GM19438 (cell line): ENCODE data around the gene UBQLN4.

ENCODE experiments used
- ATAC-seq: cut with Tn5 transposase; IDR thresholded peaks from one replicate; pipeline ENCODE4 v1.9.1; 2021; ENCODE audit warnings: low read depth; ENCODE audit not compliant: unreplicated experiment

Gene UBQLN4

DNA sequence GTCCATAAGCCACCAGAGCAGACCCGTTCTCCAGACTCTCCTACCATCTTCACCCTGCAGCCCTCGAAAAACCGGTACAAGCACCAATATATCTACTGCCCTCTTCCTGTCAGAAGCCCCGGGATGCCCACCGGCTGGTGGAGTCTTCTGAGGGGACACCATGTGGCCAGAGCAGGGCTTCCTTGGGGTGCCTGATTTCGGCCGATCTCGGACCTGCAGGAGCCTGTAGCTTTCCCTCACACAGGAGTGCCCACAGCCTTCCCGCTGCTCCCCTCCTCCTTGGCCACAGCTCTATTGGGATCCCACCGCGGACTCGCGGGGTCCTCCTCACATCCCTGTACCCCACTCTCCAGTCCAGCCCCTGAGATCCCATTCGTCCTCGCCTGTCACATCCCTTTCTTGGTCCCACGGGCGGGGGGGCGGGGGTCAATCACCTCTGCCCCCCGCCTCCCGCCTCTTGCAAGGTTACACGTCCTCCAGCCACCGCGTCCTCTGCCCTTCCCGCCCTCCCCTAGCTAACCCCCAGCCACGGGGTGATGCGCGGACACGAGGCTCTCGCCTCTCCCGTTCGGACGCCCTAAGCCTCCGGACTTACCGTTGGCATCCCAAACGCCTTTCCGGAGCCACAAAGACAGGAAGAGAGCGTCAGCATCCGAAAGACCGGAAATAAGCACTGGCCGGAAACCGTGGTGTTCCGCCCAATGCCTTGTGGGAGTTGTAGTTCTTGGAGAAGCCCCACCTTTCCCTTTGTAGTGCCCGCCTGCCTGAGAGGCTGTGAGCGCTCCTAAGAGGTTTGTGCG, 33.1 kb downstream of the UBQLN4 start, which contains the start of gene SSR2:
SSR2 (minus strand) TSS at position 659 of the 800 bp plus-strand sequence. CDS start 784 bp downstream, outside the sequence.
- ATAC-seq = peak; percentile 93

- ATAC-seq = no peak
Observed at GRCh38 chr1:156019946-156020292, 33.7 kb downstream of the UBQLN4 start.

- no peak for ATAC-seq
Observed at GRCh38 chr1:156014829-156015228, 38.8 kb downstream of the UBQLN4 start.

DNA sequence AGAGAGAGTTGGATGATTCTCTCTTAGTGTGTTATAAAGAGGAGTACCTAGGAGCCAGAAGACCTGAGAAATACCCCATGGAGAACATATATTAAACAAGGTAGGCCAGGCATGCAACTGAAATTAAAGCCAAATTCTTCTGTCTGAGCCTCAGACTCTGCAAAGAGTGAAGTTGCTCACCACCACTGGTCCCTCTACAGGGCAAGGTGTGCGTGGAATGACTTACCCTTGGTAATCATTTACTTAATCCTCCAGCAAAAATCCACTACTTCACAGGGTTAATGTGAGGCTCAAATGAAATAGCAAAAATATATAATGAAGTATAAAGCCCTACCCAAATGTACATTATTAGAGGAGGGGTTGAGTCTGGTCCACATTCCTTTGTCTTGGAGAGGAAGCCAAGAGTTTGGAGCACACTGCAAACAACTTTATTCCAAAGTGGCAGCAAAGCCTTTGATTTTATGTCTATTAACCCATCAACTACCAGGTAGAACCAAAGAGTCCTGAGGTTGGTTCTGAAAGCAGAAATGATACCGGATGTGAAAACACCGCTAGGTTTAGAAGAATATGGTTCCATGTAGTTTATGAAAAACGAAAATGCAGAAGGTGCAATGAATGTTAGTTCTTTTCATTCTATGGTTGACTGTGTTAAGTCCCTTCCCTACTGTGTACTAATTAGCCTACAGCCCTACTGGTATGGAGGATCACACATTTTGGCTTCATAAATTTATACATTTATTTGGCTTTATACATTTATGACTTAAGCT, 41.4 kb downstream of the UBQLN4 start:
- ATAC-seq = peak; percentile 71

- no peak for ATAC-seq
Observed at GRCh38 chr1:156009404-156009803, 44.2 kb downstream of the UBQLN4 start.

DNA sequence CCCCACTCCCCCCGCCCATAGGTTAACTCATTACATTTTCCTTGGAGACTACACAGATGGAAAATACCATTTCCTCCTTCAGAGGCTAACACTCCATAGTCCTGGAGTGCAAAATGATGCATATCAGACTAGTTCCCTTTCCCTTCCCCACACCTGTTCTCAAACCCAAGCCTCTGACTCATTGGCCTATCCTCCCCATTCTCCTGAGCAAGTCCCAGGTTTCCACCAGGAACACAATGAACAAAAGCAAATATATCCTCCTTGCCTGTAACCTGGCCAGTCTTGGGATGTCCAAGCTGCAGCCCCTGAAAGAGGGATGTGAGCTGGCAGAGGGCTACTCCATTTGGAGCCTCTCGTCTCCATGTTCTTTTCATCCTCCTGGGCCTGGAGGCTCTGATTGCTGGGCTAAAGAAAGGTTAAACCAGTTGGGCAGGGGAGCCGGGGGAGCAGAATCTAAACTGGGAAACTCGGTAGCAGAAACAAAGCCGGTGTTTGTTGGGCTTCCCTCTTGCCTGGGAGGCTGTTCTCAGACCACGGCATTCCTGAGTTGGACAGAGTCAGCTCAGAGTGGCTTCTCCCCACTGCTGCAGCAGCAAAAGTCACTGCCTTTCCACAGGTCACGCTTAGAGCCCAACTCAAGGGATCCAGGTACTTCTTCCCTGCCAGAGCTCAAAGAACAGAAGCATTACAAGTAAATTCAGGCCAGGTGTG, 46.8 kb downstream of the UBQLN4 start:
- no peak for ATAC-seq

- no peak for ATAC-seq
Observed at GRCh38 chr1:156004843-156005584, 48.6 kb downstream of the UBQLN4 start.

DNA sequence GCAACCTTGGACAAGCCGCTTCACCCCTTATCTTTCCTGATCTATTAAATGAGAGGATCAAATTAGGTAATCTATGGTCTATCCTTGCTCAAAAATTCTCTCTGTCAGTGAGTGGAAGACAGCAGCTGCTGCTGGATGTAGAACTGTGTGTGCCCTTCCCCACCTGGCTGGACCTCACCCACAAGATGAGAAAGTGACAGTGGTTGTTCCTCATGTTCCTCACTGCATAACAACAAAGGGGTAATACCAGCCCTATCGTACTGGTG, 49.7 kb downstream of the UBQLN4 start:
- no peak for ATAC-seq

- ATAC-seq = no peak
Observed at GRCh38 chr1:156002188-156002911, 51.2 kb downstream of the UBQLN4 start.

DNA sequence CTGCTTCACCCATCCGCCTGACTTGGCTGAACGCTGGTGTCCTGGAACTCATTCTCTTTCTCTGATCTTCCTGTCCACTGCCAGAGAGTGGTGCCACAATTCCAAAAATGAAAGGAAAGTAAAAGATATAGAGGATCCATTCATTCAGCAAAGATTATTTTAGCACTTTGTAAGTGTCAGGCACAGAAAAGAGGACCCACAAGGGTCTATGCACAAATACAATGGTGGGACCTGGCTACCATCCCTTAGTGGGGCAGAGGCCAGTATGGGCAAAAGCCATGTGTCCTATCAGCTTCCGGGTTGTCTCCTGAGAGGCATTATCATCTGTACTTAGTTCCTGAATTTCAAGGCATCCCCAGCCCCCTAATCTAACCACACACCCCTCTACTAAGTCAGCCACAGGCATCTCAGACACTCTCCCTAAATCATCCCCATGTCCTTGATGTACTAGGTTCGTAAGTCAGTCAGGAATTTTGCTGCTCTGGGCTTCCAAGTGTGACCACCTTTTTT, 51.9 kb downstream of the UBQLN4 start:
- no peak for ATAC-seq

GRCh38 chr1:156001021-156001661, 52.5 kb downstream of the UBQLN4 start:
- ATAC-seq = no peak

- ATAC-seq = no peak
Observed at GRCh38 chr1:155999964-156000363, 53.6 kb downstream of the UBQLN4 start.

GRCh38 chr1:155996166-155996565, 57.4 kb downstream of the UBQLN4 start:
- no peak for ATAC-seq

DNA sequence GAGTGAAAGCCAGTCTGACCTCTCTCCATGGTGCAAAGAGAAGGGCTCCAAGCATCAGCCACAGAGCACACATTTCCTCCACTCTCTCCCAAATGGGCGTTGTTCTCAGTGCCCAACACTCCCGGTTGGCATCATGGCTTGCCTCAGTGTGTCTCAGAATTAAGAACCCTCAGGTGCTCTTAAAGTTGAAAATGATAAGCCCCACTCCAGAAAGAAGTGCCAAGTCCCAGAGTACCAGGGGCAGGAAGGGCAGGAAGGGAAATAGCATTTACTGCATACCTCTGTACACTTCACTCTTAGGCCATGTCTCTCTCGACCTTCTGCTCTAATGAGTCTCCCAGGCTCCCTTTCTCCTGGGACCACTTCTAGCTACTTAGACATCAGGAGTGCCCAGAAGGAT, 60.0 kb downstream of the UBQLN4 start:
- no peak for ATAC-seq

DNA sequence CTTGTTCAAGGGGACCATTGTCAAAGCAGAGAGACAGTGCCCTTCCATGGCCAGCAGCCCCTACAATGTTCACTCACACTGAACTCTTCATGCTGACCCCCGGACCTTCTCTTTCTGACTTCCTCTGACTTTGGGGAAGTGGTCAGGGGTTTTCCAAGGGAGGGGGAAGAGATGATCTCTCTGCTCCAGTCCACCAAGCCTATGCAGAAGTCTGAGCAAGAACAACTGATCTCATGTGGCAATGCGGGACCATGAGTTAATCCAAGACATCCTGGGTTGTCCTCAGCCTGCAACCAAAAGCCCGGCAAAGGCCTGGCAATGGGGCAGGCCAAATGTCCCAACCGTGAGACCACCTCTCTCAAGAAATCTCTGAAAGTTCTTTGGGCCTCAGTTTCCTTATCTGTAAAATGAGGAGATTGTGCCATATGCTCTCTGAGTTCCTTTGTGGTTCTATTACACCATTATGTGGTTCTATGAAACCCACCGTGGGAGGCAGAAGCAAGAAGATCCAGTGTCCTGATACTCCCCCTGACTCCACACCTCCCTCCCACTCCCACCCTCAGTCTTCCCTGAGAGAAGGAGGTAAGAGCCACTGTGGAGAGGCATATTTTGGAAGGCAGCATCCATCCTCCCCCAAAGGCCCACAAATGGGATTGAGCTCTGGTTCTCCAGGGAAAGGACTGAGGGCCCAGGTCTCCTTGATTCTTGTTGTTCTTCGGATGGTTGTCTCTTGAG, 63.4 kb downstream of the UBQLN4 start:
- no peak for ATAC-seq

- ATAC-seq = no peak
Observed at GRCh38 chr1:155989242-155990004, 64.2 kb downstream of the UBQLN4 start.
